ENCODE measurements around the gene PPFIA4. TPM values are rescaled to one million over a fixed set of nuclear protein-coding genes. Genes with fewer than 3 reads are reported as not detected.

Gene PPFIA4
- total and polyA plus RNA-seq, 2 donors (not counting 3 experiments of a cell fraction or from before 2014, with no cell fraction given), result 0.17 to 0.22 TPM

- H3K36me3 ChIP-seq (ENCODE audit: control insufficient read depth in 2 of 2, extremely low read depth in 1 of 2, insufficient read depth in 2 of 2, low read length in 2 of 2), result no peaks in the 10 kb centered on the region
- no peak overlapping the region for H3K27ac ChIP-seq (ENCODE audit: insufficient read depth, low read depth, low read length)
- dilution Hi-C loops (cut with MboI; ENCODE audit: extremely low pct_ligation_motif_present, low sequenced_read_pairs) (no loop called here), intact Hi-C loops (cut with micrococcal nuclease) (no loop called here)
- ChIA-PET POLR2A (no interaction called here), CTCF (no interaction called here)
- BruUV-seq (replicated peaks), result no TSS peak
- no peak overlapping the region for H3K4me2 ChIP-seq (ENCODE audit: insufficient read depth, low read length)
- H3K9me1 ChIP-seq (replicated peaks; ENCODE audit: control insufficient read depth, extremely low read depth, insufficient read depth, low read length), result no peaks in the 10 kb centered on the region
- no peaks in the 10 kb centered on the region for H3K79me2 ChIP-seq (ENCODE audit: control insufficient read depth, insufficient read depth, low read length)
- no peak for TF ChIP-seq POLR2A (IDR thresholded peaks at IDR 0.05; ENCODE audit: low read depth, low read length)
- no peak for TF ChIP-seq FOS (IDR thresholded peaks at IDR 0.05; ENCODE audit: borderline replicate concordance, insufficient read depth, low read length)
- no peak for TF ChIP-seq GATA2 (IDR thresholded peaks at IDR 0.05; ENCODE audit: insufficient read depth, insufficient read length, low read depth, low read length)
- TF ChIP-seq MYC (IDR thresholded peaks at IDR 0.05; ENCODE audit: low read depth, low read length), result no peak
- no peak for TF ChIP-seq JUN (IDR thresholded peaks at IDR 0.05; ENCODE audit: borderline replicate concordance, insufficient read depth, insufficient read length, low read depth)
- TF ChIP-seq, protein P1, sequence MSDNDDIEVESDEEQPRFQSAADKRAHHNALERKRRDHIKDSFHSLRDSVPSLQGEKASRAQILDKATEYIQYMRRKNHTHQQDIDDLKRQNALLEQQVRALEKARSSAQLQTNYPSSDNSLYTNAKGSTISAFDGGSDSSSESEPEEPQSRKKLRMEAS (IDR thresholded peaks at IDR 0.05; ENCODE audit: insufficient read depth, insufficient read length), result no peak
- TF ChIP-seq, protein P2, sequence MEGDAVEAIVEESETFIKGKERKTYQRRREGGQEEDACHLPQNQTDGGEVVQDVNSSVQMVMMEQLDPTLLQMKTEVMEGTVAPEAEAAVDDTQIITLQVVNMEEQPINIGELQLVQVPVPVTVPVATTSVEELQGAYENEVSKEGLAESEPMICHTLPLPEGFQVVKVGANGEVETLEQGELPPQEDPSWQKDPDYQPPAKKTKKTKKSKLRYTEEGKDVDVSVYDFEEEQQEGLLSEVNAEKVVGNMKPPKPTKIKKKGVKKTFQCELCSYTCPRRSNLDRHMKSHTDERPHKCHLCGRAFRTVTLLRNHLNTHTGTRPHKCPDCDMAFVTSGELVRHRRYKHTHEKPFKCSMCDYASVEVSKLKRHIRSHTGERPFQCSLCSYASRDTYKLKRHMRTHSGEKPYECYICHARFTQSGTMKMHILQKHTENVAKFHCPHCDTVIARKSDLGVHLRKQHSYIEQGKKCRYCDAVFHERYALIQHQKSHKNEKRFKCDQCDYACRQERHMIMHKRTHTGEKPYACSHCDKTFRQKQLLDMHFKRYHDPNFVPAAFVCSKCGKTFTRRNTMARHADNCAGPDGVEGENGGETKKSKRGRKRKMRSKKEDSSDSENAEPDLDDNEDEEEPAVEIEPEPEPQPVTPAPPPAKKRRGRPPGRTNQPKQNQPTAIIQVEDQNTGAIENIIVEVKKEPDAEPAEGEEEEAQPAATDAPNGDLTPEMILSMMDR (IDR thresholded peaks at IDR 0.05; ENCODE audit: extremely low read depth in 1 of 2, insufficient read depth in 1 of 2, low read depth in 1 of 2, low read length in 2 of 2), result no peak
- no peak for TF ChIP-seq EZH2 (IDR thresholded peaks at IDR 0.05; ENCODE audit: borderline replicate concordance, low read depth, low read length, severe bottlenecking)
- no peak overlapping the region for H3K4me3 ChIP-seq (replicated peaks in 1 of 3; ENCODE audit: insufficient read depth in 1 of 3, low read depth in 1 of 3, low read length in 3 of 3)
- H2AFZ ChIP-seq (ENCODE audit: low read depth, low read length), result no peak overlapping the region
- H3K9me3 ChIP-seq (replicated peaks; ENCODE audit: control insufficient read depth, insufficient read depth, low read length), result no peaks in the 10 kb centered on the region
- no peaks in the 10 kb centered on the region for H4K20me1 ChIP-seq (replicated peaks; ENCODE audit: control insufficient read depth, extremely low read depth, insufficient read depth, low read length)
- no peak overlapping the region for H3K9ac ChIP-seq (replicated peaks; ENCODE audit: extremely low read depth, insufficient read depth, low read length)
- DNase-seq (ENCODE audit: low read depth, low spot score), result no peak
- no peak for FAIRE-seq
- H3K27me3 ChIP-seq (ENCODE audit: control insufficient read depth in 2 of 2, insufficient read depth in 2 of 2, low read length in 2 of 2), result peaks cover 24 to 32% of the 10 kb centered on the region in 2 experiments
- H3K4me1 ChIP-seq (ENCODE audit: control insufficient read depth, extremely low read depth, insufficient read depth, low read length), result no peaks in the 10 kb centered on the region
These were observed 54.2 kb downstream of the PPFIA4 start for GRCh38 chr1:203080456-203080855.

Data from endothelial cell of umbilical vein (primary cell).